Activated naive CD8-positive, alpha-beta T cell treated with anti-CD3 and anti-CD28 coated beads for 36 hours (primary cell): ENCODE measurements around the gene PCNX2. TPM values are rescaled to one million over a fixed set of nuclear protein-coding genes. Genes with fewer than 3 reads are reported as not detected.
"Not testable (repeated sequence)": the region's sequence is repeated elsewhere in the genome, so short reads cannot be mapped to it uniquely, and the experiment has no call there.

Experiments used
- DNase-seq: peaks from one replicate; pipeline ENCODE4 v3.0.0; 2021
- H3K27ac Mint-ChIP-seq: one replicate; pipeline ENCODE4 v1.8.0; 2022; ENCODE audit warnings: mild to moderate bottlenecking, moderate library complexity, mixed read lengths
- H3K27me3 Mint-ChIP-seq: one replicate; pipeline ENCODE4 v1.8.0; 2022; ENCODE audit warnings: mild to moderate bottlenecking, mixed read lengths
- H3K36me3 Mint-ChIP-seq: one replicate; pipeline ENCODE4 v1.8.0; 2021; ENCODE audit warnings: mild to moderate bottlenecking, mixed read lengths
- H3K4me1 Mint-ChIP-seq: one replicate; pipeline ENCODE4 v1.8.0; 2021; ENCODE audit warnings: mixed read lengths
- H3K4me3 Mint-ChIP-seq: one replicate; pipeline ENCODE4 v1.8.0; 2022; ENCODE audit warnings: mild to moderate bottlenecking, moderate library complexity, mixed read lengths
- H3K9me3 Mint-ChIP-seq: one replicate; pipeline ENCODE4 v1.8.0; 2022; ENCODE audit warnings: mixed read lengths
- total RNA-seq, 2 experiments: library from RNA; stranded (reverse); gene quantifications; one replicate each; pipeline ENCODE4 v1.2.3, GENCODE V29; 2021

Gene PCNX2
- total RNA-seq, 2 experiments from 2014 or later: 10.6 to 12.5 TPM

GRCh38 chr1:233140499-233140898 lies 155.0 kb downstream of the PCNX2 start:
- no peak for DNase-seq
- no peak overlapping the region for H3K4me3 Mint-ChIP-seq
- H3K4me1 Mint-ChIP-seq: no peaks in the 10 kb centered on the region
- H3K27me3 Mint-ChIP-seq: no peaks in the 10 kb centered on the region
- no peaks in the 10 kb centered on the region for H3K9me3 Mint-ChIP-seq
- peaks cover 12% of the 10 kb centered on the region for H3K36me3 Mint-ChIP-seq
- H3K27ac Mint-ChIP-seq: no peak overlapping the region

DNA sequence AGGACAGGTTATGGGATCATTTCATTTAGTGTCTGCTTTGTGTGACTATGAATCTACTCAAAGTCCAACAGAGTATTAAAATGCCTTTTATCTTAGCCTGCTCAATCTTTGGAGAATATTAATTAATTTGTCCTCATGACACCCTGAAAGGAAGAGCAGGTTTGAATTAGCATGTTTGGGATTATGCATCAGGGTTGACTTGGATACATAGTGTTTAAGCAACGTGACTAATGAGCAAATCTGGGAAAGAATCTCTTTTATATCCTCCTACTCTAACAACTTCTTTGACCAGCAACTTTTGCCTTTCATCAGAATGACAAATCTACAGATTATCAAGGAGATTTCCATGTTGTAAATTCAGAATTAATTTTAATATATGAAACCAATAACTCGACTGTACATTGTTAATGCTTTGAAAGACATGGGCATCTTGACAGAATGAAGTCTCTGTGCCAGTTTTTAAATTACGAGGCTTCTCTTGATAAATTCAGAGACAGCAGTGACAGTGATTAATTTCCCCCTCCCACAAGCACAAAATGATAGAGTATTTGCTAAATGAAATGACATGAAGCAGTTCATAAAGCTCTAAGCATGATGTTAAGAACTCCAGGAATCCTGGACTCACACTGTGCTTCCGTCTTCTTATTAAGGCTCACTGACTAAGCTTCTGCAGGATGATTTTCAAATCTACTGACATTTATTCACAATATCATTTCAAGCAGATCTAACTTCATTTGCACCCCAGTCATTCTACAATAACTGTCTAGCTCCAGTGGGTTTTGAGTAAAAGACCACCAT lies 156.5 kb downstream of the PCNX2 start:
- Mint-ChIP-seq H3K9me3 (no peaks in the 10 kb centered on the region), H3K4me1 (no peaks in the 10 kb centered on the region), H3K27ac (no peak overlapping the region), H3K4me3 (no peak overlapping the region), H3K36me3 (peaks cover 12% of the 10 kb centered on the region), H3K27me3 (no peaks in the 10 kb centered on the region)
- no peak for DNase-seq

DNA sequence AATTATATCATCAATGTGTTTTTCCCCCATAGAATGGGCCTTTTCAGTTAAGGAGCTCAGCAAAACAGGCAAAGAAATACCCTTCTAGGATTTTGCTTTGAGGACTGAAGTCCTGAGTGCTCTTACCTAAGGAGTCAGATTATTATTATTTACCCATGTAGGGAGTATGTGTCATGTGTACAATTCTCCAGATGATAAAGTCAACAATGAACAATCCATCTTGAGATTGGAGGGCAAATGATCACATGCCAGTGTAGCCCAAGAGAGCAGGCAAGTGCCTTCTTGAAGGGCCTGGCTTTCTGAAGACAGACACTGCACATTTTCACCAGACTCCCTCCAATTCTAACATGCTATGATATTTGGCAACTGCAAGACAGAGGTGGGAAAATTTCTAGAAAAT lies 159.7 kb downstream of the PCNX2 start:
- H3K9me3 Mint-ChIP-seq: no peaks in the 10 kb centered on the region
- H3K27ac Mint-ChIP-seq: no peak overlapping the region
- no peak overlapping the region for H3K4me3 Mint-ChIP-seq
- peaks cover 21% of the 10 kb centered on the region for H3K36me3 Mint-ChIP-seq
- DNase-seq: no peak
- no peaks in the 10 kb centered on the region for H3K4me1 Mint-ChIP-seq
- H3K27me3 Mint-ChIP-seq: no peaks in the 10 kb centered on the region

- no peak for DNase-seq
- Mint-ChIP-seq H3K4me1 (no peaks in the 10 kb centered on the region), H3K27me3 (no peaks in the 10 kb centered on the region), H3K27ac (no peak overlapping the region), H3K4me3 (no peak overlapping the region), H3K36me3 (peaks cover 32% of the 10 kb centered on the region), H3K9me3 (peaks cover 2% of the 10 kb centered on the region)
These were observed 163.1 kb downstream of the PCNX2 start for GRCh38 chr1:233132445-233132844.

DNA sequence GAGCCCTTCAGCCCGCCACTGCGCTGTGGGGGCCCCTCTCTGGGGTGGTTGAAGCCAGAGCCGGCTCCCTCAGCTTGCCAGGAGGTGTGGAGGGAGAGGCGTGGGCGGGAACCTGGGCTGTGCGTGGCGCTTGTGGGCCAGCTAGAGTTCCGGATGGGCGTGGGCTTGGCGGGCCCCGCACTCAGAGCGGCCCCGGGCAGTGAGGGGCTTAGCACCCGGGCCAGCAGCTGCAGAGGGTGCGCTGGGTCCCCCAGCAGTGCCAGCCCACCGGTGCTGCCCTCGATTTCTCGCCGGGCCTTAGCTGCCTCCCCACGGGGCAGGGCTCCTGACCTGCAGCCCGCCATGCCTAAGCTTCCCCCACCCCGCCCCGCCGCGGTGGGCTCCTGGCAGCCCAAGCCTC lies 166.5 kb downstream of the PCNX2 start:
- not testable (repeated sequence) for H3K4me3 Mint-ChIP-seq, H3K4me1 Mint-ChIP-seq, H3K27ac Mint-ChIP-seq, DNase-seq, H3K9me3 Mint-ChIP-seq, H3K27me3 Mint-ChIP-seq
- H3K36me3 Mint-ChIP-seq: peaks cover 47% of the 10 kb centered on the region

- Mint-ChIP-seq H3K27me3 (no peaks in the 10 kb centered on the region), H3K27ac (no peak overlapping the region), H3K9me3 (peaks cover 2% of the 10 kb centered on the region), H3K4me1 (no peaks in the 10 kb centered on the region), H3K4me3 (no peak overlapping the region), H3K36me3 (peaks cover 39% of the 10 kb centered on the region)
- no peak for DNase-seq
These were observed 168.4 kb downstream of the PCNX2 start for GRCh38 chr1:233127157-233127556.

- Mint-ChIP-seq H3K27me3 (no peaks in the 10 kb centered on the region), H3K4me3 (no peak overlapping the region), H3K9me3 (no peaks in the 10 kb centered on the region), H3K4me1 (no peaks in the 10 kb centered on the region), H3K27ac (no peak overlapping the region), H3K36me3 (peaks cover 34% of the 10 kb centered on the region)
- no peak for DNase-seq
These were observed 172.7 kb downstream of the PCNX2 start for GRCh38 chr1:233122779-233123178.

GRCh38 chr1:233121947-233122559 lies 173.5 kb downstream of the PCNX2 start:
- Mint-ChIP-seq H3K36me3 (peaks cover 34% of the 10 kb centered on the region), H3K27me3 (no peaks in the 10 kb centered on the region), H3K9me3 (no peaks in the 10 kb centered on the region), H3K4me3 (no peak overlapping the region), H3K4me1 (no peaks in the 10 kb centered on the region), H3K27ac (no peak overlapping the region)
- no peak for DNase-seq

DNA sequence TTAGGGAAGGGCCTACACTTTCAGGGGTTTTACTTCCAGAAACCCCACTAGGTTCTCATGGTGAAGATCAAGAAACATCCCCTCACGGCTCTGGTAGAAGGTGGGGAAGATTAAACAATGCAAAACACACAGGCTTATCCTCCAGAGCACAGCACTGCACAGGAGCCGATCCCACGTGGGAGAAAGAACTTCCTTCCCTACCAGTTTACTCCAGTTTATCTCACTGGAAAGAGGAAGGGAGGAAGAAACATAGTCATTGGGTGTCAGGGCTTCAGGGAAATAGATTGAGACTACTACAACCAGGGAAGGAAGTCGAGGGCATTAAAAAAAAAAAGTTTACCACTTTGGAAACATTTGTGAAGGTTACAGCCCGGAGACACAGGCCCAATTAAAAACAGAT lies 180.7 kb downstream of the PCNX2 start:
- no peak overlapping the region for H3K27ac Mint-ChIP-seq
- no peaks in the 10 kb centered on the region for H3K9me3 Mint-ChIP-seq
- no peak overlapping the region for H3K4me3 Mint-ChIP-seq
- H3K4me1 Mint-ChIP-seq: peaks cover 21% of the 10 kb centered on the region
- H3K36me3 Mint-ChIP-seq: peaks cover 49% of the 10 kb centered on the region
- no peaks in the 10 kb centered on the region for H3K27me3 Mint-ChIP-seq
- no peak for DNase-seq

DNA sequence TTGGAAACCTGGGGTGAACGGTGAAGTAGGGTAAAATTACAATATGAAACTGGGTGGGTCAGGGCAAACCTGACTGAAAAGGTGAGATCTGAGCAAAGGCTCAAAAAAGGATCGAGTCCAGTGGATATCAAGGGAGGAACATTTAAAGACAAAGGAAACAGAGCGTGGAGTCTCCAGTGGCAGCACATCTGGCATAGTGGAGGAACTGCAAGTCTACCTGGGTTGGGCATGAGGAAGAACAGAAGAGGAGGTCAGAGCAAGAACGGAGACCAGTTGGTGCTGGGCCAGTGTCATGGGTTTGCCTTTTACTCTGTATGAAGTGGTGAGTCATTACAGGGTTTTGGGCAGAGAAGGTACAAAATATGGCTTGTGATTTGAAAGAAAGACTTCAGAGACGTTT lies 181.4 kb downstream of the PCNX2 start:
- Mint-ChIP-seq H3K27ac (no peak overlapping the region), H3K27me3 (no peaks in the 10 kb centered on the region), H3K36me3 (peaks cover 54% of the 10 kb centered on the region), H3K9me3 (no peaks in the 10 kb centered on the region), H3K4me3 (no peak overlapping the region), H3K4me1 (peaks cover 21% of the 10 kb centered on the region)
- no peak for DNase-seq

GRCh38 chr1:233113009-233113879 lies 182.3 kb downstream of the PCNX2 start:
- Mint-ChIP-seq H3K4me3 (no peak overlapping the region), H3K36me3 (peaks cover 53% of the 10 kb centered on the region), H3K27ac (peak overlapping the region; percentile 45), H3K27me3 (no peaks in the 10 kb centered on the region), H3K9me3 (no peaks in the 10 kb centered on the region), H3K4me1 (peaks cover 21% of the 10 kb centered on the region)
- DNase-seq: peak; percentile 25

DNA sequence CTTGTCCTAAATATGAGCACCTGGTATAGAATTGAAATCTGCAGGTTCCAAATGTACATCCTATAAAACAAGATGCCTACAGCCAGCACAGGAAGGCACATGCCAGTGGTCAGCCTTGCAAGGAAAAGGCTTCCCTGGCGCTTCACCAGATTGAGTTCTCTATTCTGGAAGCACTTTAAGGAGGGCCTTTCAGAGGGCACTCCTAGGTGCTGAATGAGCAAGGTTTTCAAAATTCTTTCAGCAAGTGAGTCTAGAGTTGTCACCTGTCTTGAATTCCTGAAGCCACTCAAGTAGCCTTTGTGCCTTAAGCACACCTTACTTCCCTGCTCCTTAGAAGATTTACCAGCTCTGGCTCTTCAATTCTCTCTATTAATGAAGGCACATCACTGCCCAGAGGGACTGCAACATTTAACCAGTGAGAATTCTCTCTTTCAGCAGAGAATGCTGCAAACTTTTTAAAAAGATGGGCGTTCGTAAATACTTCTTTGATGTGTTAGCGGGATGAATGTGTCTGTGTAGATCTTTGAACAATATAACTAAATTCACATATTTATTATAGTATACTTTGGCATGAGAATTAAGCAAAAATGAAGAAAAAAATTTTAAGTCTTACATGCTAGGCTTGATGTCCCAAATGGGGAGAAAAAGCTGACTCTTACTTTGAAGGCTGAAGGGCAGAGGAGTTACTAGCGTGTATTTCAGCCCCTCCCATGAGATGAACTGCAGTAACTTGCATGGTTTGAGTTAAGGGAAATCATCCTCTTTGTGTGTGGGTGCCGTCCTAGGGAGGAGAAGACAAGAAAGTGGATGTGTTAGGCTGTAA lies 183.1 kb downstream of the PCNX2 start:
- Mint-ChIP-seq H3K36me3 (peaks cover 57% of the 10 kb centered on the region), H3K9me3 (no peaks in the 10 kb centered on the region), H3K27ac (no peak overlapping the region), H3K4me3 (no peak overlapping the region), H3K27me3 (no peaks in the 10 kb centered on the region), H3K4me1 (peaks cover 21% of the 10 kb centered on the region)
- DNase-seq: no peak

- H3K9me3 Mint-ChIP-seq: no peaks in the 10 kb centered on the region
- no peak overlapping the region for H3K27ac Mint-ChIP-seq
- peaks cover 21% of the 10 kb centered on the region for H3K4me1 Mint-ChIP-seq
- H3K36me3 Mint-ChIP-seq: peaks cover 59% of the 10 kb centered on the region
- H3K27me3 Mint-ChIP-seq: no peaks in the 10 kb centered on the region
- H3K4me3 Mint-ChIP-seq: no peak overlapping the region
- DNase-seq: no peak
These were observed 183.8 kb downstream of the PCNX2 start for GRCh38 chr1:233111731-233112130.

- H3K27me3 Mint-ChIP-seq: no peaks in the 10 kb centered on the region
- no peak for DNase-seq
- H3K36me3 Mint-ChIP-seq: peaks cover 49% of the 10 kb centered on the region
- no peaks in the 10 kb centered on the region for H3K9me3 Mint-ChIP-seq
- no peak overlapping the region for H3K4me3 Mint-ChIP-seq
- H3K27ac Mint-ChIP-seq: no peak overlapping the region
- H3K4me1 Mint-ChIP-seq: peaks cover 14% of the 10 kb centered on the region
These were observed 186.4 kb downstream of the PCNX2 start for GRCh38 chr1:233109096-233109495.
